ENCODE data around the gene GARIN6. TPM values are rescaled to one million over a fixed set of nuclear protein-coding genes. Genes with fewer than 3 reads are reported as not detected.
"Not testable (repeated sequence)": the region's sequence is repeated elsewhere in the genome, so short reads cannot be mapped to it uniquely, and the experiment has no call there.

The GARIN6 gene
- total RNA-seq: not detected
- polyA plus RNA-seq: not detected

GRCh38 chr12:99647453-99647852, at the start of gene GARIN6:
TSS of gene GARIN6 (plus strand) at chr12:99647753. CDS start at chr12:99648175, 422 bp downstream.
- no peak within 1 kb of the TSS for H3K4me3 ChIP-seq (ENCODE audit: low read depth, low read length)
- no peaks in the 10 kb centered on the region for H3K36me3 ChIP-seq (ENCODE audit: insufficient read depth)
- WGBS: 91% methylated on average over 4 of the region's 4 CpGs
- no peaks in the 10 kb centered on the region for H3K4me1 ChIP-seq (ENCODE audit: insufficient read depth)
- no peak for DNase-seq (ENCODE audit: extremely low spot score)
- no peak within 1 kb of the TSS for H3K27ac ChIP-seq (ENCODE audit: low read depth)

DNA sequence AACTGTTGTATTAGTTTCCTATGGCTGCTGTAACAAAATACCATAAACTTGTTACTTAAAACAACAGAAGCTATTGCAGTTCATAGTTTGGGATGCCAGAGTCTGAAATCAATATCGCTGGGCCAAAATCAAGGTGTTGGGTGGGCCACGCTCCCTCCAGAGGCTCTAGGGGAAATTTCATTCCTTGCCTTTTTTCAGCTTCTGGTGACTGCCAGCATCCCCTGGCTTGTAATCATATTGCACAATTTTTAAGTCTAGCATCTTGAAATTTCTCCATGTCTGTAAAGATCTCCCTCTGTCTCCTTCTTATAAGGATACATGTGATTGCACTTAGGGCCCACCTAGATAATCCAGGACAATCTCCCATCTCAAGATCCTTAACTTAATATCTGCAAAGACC, 48.8 kb upstream of the GARIN6 start:
- no peaks in the 10 kb centered on the region for H3K36me3 ChIP-seq (ENCODE audit: insufficient read depth)
- no peak overlapping the region for H3K27ac ChIP-seq (ENCODE audit: low read depth)
- WGBS: 96% methylated on average over 2 of the region's 2 CpGs
- H3K4me1 ChIP-seq (ENCODE audit: insufficient read depth): no peaks in the 10 kb centered on the region
- no peak overlapping the region for H3K4me3 ChIP-seq (ENCODE audit: low read depth, low read length)
- DNase-seq (ENCODE audit: extremely low spot score): no peak

DNA sequence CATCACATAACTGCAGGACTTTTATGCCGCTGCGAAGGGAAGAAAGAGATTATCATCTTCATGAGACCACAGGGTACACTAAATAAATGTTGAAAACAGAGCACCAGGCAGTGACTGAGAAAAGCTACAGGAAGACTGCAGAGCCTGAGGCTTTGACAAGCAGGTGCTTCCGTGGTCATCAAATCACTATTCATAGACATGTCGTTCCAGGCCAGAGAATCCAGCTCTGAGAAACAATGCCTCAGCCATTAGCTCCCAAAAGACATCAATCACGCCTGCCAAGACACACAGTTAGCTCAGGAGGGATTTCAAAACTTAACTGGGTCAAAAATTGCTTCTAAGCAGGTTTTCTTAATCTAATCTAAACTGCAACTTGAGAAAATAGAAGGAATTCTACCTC, 47.2 kb upstream of the GARIN6 start:
- DNase-seq (ENCODE audit: extremely low spot score): no peak
- WGBS: 72% methylated on average over 5 of the region's 5 CpGs
- H3K4me3 ChIP-seq (ENCODE audit: low read depth, low read length): no peak overlapping the region
- H3K4me1 ChIP-seq (ENCODE audit: insufficient read depth): no peaks in the 10 kb centered on the region
- no peaks in the 10 kb centered on the region for H3K36me3 ChIP-seq (ENCODE audit: insufficient read depth)
- no peak overlapping the region for H3K27ac ChIP-seq (ENCODE audit: low read depth)

DNA sequence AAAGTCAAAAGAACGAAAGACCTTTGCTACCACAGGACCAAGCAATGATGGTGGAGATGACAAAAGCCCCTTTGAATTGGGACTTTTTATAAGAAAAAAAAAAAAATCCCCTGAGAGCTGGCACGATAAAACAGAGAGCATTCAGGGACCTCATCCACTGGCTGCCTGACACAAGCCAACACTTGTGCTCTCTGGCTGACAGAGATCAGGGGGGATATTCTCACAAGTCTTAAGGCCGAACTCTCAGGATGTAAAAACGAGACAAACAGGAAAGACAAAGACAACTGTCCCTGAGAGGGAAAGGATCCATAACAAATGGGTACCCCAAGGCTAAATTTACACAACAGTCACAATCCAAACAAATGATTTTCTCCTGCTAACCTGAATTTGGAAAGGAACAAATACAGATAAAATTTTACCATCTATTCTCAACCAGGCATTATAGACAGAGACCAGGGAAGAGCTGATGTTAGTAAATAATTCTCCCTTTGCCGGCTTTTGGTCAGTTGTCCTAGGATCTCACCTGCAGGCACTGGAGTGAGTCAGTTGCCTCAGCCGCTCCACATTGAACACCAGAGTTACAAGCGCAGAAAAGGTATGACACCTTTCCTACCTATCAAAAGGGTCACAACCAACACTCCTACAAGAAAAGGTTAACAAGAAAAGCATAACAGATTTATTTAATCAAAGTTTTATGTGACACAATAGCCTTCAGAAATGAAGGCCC, 37.9 kb upstream of the GARIN6 start:
- H3K27ac ChIP-seq (ENCODE audit: low read depth): no peak overlapping the region
- WGBS: 69% methylated on average over 7 of the region's 7 CpGs
- no peaks in the 10 kb centered on the region for H3K36me3 ChIP-seq (ENCODE audit: insufficient read depth)
- no peak overlapping the region for H3K4me3 ChIP-seq (ENCODE audit: low read depth, low read length)
- DNase-seq (ENCODE audit: extremely low spot score): no peak
- H3K4me1 ChIP-seq (ENCODE audit: insufficient read depth): no peaks in the 10 kb centered on the region

DNA sequence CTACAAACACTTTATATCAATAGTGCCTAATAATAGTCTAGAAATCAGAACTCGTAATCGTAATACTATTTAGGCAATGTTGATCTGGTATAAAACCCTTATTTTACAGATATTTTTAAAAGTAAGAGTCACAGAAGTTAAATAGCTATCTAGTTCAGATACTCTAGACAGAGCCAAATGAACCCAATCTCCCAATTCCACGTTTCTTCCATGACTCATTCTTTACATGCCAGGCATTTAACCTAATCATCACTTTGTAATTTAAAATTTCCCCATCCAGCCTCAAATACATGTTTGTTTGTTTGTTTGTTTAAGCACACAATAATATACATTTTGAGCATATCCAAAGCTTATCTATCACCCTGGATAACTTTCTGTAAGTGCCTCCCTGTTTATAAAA, 36.4 kb upstream of the GARIN6 start:
- Histone ChIP-seq H3K4me3 (ENCODE audit: low read depth, low read length) (no peak overlapping the region), H3K4me1 (ENCODE audit: insufficient read depth) (no peaks in the 10 kb centered on the region), H3K27ac (ENCODE audit: low read depth) (no peak overlapping the region), H3K36me3 (ENCODE audit: insufficient read depth) (no peaks in the 10 kb centered on the region)
- 63% methylated on average over 3 of the region's 3 CpGs for WGBS
- DNase-seq (ENCODE audit: extremely low spot score): no peak

DNA sequence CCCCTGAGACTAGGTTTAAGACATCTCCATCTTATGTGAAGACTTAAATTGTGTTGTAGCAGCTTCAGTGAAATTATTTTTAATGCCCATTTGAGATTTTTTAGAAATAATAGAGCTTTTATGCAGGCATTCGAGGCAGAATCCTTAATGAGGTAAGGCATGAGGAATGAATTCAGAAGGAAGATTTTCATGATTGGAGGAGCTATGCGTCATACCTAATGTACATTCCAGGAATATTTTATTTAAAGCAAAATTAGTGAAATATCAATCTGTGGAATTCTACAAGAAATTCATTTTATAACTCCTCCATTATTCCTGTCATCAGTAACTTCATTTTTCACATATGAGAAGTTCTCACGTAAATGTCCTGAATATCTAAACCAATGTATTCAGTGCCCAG, 36.0 kb upstream of the GARIN6 start:
- Histone ChIP-seq H3K36me3 (ENCODE audit: insufficient read depth) (no peaks in the 10 kb centered on the region), H3K4me3 (ENCODE audit: low read depth, low read length) (no peak overlapping the region), H3K4me1 (ENCODE audit: insufficient read depth) (no peaks in the 10 kb centered on the region), H3K27ac (ENCODE audit: low read depth) (no peak overlapping the region)
- DNase-seq (ENCODE audit: extremely low spot score): no peak
- WGBS: 90% methylated on average over 3 of the region's 3 CpGs

DNA sequence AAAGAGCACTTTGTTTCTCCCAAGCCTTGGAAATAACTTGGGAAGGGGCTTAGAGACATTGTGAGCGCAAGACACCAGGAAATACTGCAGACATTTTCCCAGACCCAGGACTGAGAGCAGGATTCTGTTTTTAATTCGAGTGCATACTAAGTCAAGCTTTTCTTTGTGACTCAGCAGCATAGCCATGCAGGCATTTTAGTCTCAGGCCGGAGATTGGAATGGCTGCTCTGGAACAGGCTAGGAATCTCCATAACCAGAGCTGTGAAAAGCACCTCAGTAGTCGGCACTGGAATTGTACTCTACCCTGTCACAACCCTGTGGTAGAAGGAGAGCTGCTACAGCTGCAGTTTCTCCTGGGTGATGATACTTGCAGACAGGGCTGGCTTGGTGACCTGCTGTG, 28.9 kb upstream of the GARIN6 start:
- WGBS: 84% methylated on average over 4 of the region's 4 CpGs
- Histone ChIP-seq H3K4me1 (ENCODE audit: insufficient read depth) (no peaks in the 10 kb centered on the region), H3K36me3 (ENCODE audit: insufficient read depth) (no peaks in the 10 kb centered on the region), H3K27ac (ENCODE audit: low read depth) (no peak overlapping the region), H3K4me3 (ENCODE audit: low read depth, low read length) (no peak overlapping the region)
- no peak for DNase-seq (ENCODE audit: extremely low spot score)

DNA sequence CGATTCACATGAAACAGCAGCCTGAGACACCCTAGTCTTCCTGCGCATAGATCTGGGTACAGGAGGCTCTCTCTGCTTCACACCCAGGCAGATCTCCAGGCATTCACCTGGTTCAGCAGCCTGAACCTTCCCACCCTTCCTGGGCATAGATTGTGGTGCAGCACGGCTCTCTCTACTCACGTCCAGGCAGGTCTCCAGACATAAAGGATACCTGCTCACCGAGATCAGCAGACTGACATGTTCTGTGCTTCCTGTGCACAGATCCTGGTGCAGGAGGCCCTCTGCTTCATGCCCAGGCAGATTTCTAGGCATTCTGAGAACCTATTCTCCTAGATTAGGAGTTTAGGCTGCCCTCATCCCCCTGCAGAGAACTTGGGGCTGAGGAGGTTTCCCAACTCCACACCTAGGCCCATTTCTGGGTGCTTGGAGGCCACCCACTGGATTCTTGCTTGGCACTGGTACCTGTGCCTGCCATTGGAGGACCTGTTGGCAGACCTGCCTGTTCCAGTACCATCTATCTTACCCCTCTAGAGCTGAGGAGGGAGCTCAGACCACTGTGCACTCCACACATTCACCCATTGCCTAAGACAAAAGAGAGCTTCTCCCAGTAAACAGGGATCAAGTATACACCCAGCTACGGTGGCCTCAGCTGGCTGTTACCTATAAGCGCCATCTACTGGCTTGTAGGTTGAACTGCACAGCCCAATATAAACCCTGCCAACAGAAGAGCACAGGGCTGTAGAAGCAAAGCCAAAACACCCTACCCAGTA, 28.0 kb upstream of the GARIN6 start:
- H3K27ac ChIP-seq (ENCODE audit: low read depth): no peak overlapping the region
- H3K36me3 ChIP-seq (ENCODE audit: insufficient read depth): no peaks in the 10 kb centered on the region
- H3K4me3 ChIP-seq (ENCODE audit: low read depth, low read length): no peak overlapping the region
- no peaks in the 10 kb centered on the region for H3K4me1 ChIP-seq (ENCODE audit: insufficient read depth)
- 71% methylated on average over 7 of the region's 7 CpGs for WGBS
- DNase-seq (ENCODE audit: extremely low spot score): no peak

GRCh38 chr12:99620159-99620479, 27.4 kb upstream of the GARIN6 start:
- Histone ChIP-seq H3K27ac (ENCODE audit: low read depth) (no peak overlapping the region), H3K36me3 (ENCODE audit: insufficient read depth) (no peaks in the 10 kb centered on the region), H3K4me3 (ENCODE audit: low read depth, low read length) (no peak overlapping the region), H3K4me1 (ENCODE audit: insufficient read depth) (no peaks in the 10 kb centered on the region)
- no peak for DNase-seq (ENCODE audit: extremely low spot score)

DNA sequence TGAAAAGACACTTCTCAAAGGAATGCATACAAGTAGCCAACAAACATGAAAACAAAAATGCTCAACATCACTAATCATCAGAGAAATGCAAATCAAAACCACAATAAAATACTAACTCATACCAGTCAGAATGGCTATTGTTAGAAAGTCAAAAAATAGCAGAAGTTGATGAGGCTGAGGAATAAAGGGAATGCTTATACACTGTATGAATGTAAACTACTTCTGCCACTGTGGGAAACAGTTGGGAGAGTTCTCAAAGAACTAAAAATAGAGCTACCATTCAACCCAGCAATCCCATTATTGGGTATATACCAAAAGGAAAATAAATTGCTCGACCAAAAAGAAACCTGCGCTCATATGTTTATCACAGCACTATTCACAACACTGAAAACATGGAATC, 23.0 kb upstream of the GARIN6 start:
- not testable (repeated sequence) for H3K4me1 ChIP-seq (ENCODE audit: insufficient read depth); H3K4me3 ChIP-seq (ENCODE audit: low read depth, low read length); H3K27ac ChIP-seq (ENCODE audit: low read depth); DNase-seq (ENCODE audit: extremely low spot score); H3K36me3 ChIP-seq (ENCODE audit: insufficient read depth)
- WGBS: 92% methylated on average over 2 of the region's 2 CpGs

DNA sequence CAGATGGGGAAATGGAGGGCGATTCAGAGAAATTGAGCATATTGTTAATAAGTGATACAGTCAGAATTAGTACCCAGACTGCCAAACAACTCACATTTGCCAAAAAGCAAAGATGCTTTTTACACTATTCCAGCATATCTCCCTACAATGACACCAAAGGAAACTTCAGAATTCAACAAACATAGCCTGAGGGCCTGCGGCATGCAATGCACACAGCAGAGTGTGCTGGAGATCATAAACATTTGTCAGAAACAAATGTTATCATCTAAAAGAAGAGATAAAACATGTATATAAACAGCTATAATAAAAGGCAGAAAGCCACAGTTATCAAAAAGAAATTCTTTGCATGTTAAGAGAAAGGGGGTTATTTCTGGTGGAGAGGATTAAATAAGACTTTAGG, 20.1 kb upstream of the GARIN6 start:
- DNase-seq (ENCODE audit: extremely low spot score): no peak
- 52% methylated on average over 2 of the region's 2 CpGs for WGBS
- Histone ChIP-seq H3K4me3 (ENCODE audit: low read depth, low read length) (no peak overlapping the region), H3K4me1 (ENCODE audit: insufficient read depth) (no peaks in the 10 kb centered on the region), H3K36me3 (ENCODE audit: insufficient read depth) (no peaks in the 10 kb centered on the region), H3K27ac (ENCODE audit: low read depth) (no peak overlapping the region)

DNA sequence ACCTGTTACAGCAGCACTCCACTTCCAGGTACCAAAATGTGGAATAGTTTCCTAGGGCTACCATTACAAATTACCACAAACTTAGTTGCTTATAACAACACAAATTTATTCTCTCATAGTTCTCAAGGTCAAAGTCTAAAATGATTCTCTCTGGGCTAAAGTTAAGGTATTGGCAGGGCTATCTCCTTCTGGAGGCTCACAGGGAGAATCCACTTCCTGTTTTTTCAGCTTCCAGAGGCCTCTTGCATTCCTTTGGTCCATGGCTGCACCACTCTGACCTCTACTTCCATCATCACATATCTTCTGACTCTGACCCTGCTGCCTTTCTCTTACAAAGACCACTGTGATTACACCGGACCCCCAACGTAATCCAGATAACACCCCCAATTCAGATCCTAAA, 2.9 kb upstream of the GARIN6 start:
- no peaks in the 10 kb centered on the region for H3K36me3 ChIP-seq (ENCODE audit: insufficient read depth)
- WGBS: 91% methylated on average over 2 of the region's 2 CpGs
- H3K4me1 ChIP-seq (ENCODE audit: insufficient read depth): no peaks in the 10 kb centered on the region
- no peak overlapping the region for H3K4me3 ChIP-seq (ENCODE audit: low read depth, low read length)
- no peak overlapping the region for H3K27ac ChIP-seq (ENCODE audit: low read depth)
- DNase-seq (ENCODE audit: extremely low spot score): no peak

- Histone ChIP-seq H3K27ac (ENCODE audit: low read depth) (no peak overlapping the region), H3K4me3 (ENCODE audit: low read depth, low read length) (no peak overlapping the region), H3K36me3 (ENCODE audit: insufficient read depth) (no peaks in the 10 kb centered on the region), H3K4me1 (ENCODE audit: insufficient read depth) (no peaks in the 10 kb centered on the region)
- DNase-seq (ENCODE audit: extremely low spot score): no peak
- 95% methylated on average over 14 of the region's 14 CpGs for WGBS
Observed at GRCh38 chr12:99648183-99648582, 630 bp downstream of the GARIN6 start.

- Histone ChIP-seq H3K4me3 (ENCODE audit: low read depth, low read length) (no peak overlapping the region), H3K36me3 (ENCODE audit: insufficient read depth) (no peaks in the 10 kb centered on the region), H3K27ac (ENCODE audit: low read depth) (no peak overlapping the region), H3K4me1 (ENCODE audit: insufficient read depth) (no peaks in the 10 kb centered on the region)
- WGBS: 64% methylated on average over 1 of the region's 1 CpG
- DNase-seq (ENCODE audit: extremely low spot score): no peak
Observed at GRCh38 chr12:99649551-99649950, 2.0 kb downstream of the GARIN6 start.

All from urinary bladder (tissue), 4 donors.